ENCODE data around the gene CD247. TPM values are rescaled to one million over a fixed set of nuclear protein-coding genes. Genes with fewer than 3 reads are reported as not detected.

CD247 gene
- total and polyA plus RNA-seq, 2 donors from 2014 or later = 1.8 to 7.7 TPM

GRCh38 chr1:167541610-167542009 is 23.3 kb upstream of the CD247 start:
- DNase-seq (no peak), FAIRE-seq (no peak)
- intact Hi-C loops (cut with DNase I) = no loop called here
- no peaks in the 10 kb centered on the region for H3K9me3 ChIP-seq (ENCODE audit: control insufficient read depth in 2 of 3, insufficient read depth in 1 of 3, low read length in 3 of 3)
- no peak for TF ChIP-seq CTCF (IDR thresholded peaks at IDR 0.05; ENCODE audit: borderline replicate concordance, extremely low read depth, insufficient read depth)
- H3K27me3 ChIP-seq (ENCODE audit: control insufficient read depth, insufficient read depth, low read length) = no peaks in the 10 kb centered on the region
- no peak overlapping the region for H3K9ac ChIP-seq (ENCODE audit: low read length in 3 of 3)
- no peak overlapping the region for H3K27ac ChIP-seq (ENCODE audit: low read depth in 2 of 2, low read length in 2 of 2)
- H3K4me1 ChIP-seq (ENCODE audit: control insufficient read depth in 2 of 3, insufficient read depth in 2 of 3, low read depth in 1 of 3, low read length in 3 of 3) = no peaks in the 10 kb centered on the region
- peaks cover 3 to 17% (median 8%) of the 10 kb centered on the region in 3 donors for H3K36me3 ChIP-seq (ENCODE audit: control insufficient read depth in 2 of 3, insufficient read depth in 3 of 3, low read length in 3 of 3)
- H3K4me3 ChIP-seq (ENCODE audit: low read length in 3 of 3) = no peak overlapping the region

GRCh38 chr1:167541003-167541402 is 22.7 kb upstream of the CD247 start:
- Histone ChIP-seq H3K27me3 (ENCODE audit: control insufficient read depth, insufficient read depth, low read length) (no peaks in the 10 kb centered on the region), H3K36me3 (ENCODE audit: control insufficient read depth in 2 of 3, insufficient read depth in 3 of 3, low read length in 3 of 3) (peaks cover 2 to 17% (median 8%) of the 10 kb centered on the region in 3 donors), H3K4me3 (ENCODE audit: low read length in 3 of 3) (no peak overlapping the region), H3K27ac (ENCODE audit: low read depth in 2 of 2, low read length in 2 of 2) (no peak overlapping the region), H3K9ac (ENCODE audit: low read length in 3 of 3) (no peak overlapping the region), H3K9me3 (ENCODE audit: control insufficient read depth in 2 of 3, insufficient read depth in 1 of 3, low read length in 3 of 3) (no peaks in the 10 kb centered on the region), H3K4me1 (ENCODE audit: control insufficient read depth in 2 of 3, insufficient read depth in 2 of 3, low read depth in 1 of 3, low read length in 3 of 3) (no peaks in the 10 kb centered on the region)
- FAIRE-seq (no peak), DNase-seq (no peak)
- intact Hi-C loops (cut with DNase I) = no loop called here
- TF ChIP-seq CTCF (IDR thresholded peaks at IDR 0.05; ENCODE audit: borderline replicate concordance, extremely low read depth, insufficient read depth) = no peak

GRCh38 chr1:167538657-167539056 is 20.3 kb upstream of the CD247 start:
- Histone ChIP-seq H3K9ac (ENCODE audit: low read length in 3 of 3) (no peak overlapping the region), H3K4me1 (ENCODE audit: control insufficient read depth in 2 of 3, insufficient read depth in 2 of 3, low read depth in 1 of 3, low read length in 3 of 3) (no peaks in the 10 kb centered on the region), H3K9me3 (ENCODE audit: control insufficient read depth in 2 of 3, insufficient read depth in 1 of 3, low read length in 3 of 3) (no peaks in the 10 kb centered on the region), H3K27me3 (ENCODE audit: control insufficient read depth, insufficient read depth, low read length) (no peaks in the 10 kb centered on the region), H3K27ac (ENCODE audit: low read depth in 2 of 2, low read length in 2 of 2) (no peak overlapping the region), H3K36me3 (ENCODE audit: control insufficient read depth in 2 of 3, insufficient read depth in 3 of 3, low read length in 3 of 3) (peaks cover 0 to 11% (median 0%) of the 10 kb centered on the region in 3 donors), H3K4me3 (ENCODE audit: low read length in 3 of 3) (no peak overlapping the region)
- DNase-seq (peak in 1 of 5 donors; percentile 24), FAIRE-seq (no peak)
- intact Hi-C loops (cut with DNase I) = no loop called here
- no peak for TF ChIP-seq CTCF (IDR thresholded peaks at IDR 0.05; ENCODE audit: borderline replicate concordance, extremely low read depth, insufficient read depth)

- peak; percentile 79 for TF ChIP-seq CTCF (IDR thresholded peaks at IDR 0.05; ENCODE audit: borderline replicate concordance, extremely low read depth, insufficient read depth)
Measured at GRCh38 chr1:167533851-167534300, 15.5 kb upstream of the CD247 start.

More at GRCh38 chr1:167533851-167534300, 15.5 kb upstream of the CD247 start:
- intact Hi-C loops (cut with DNase I) = no loop called here
- DNase-seq = peak in 4 of 5 donors; percentile 79 to 91 (median 84)
- no peak for FAIRE-seq
- Histone ChIP-seq H3K27ac (ENCODE audit: low read depth in 2 of 2, low read length in 2 of 2) (peak overlapping the region in 1 of 2 donors; percentile 59), H3K4me3 (ENCODE audit: low read length in 3 of 3) (no peak overlapping the region), H3K9ac (ENCODE audit: low read length in 3 of 3) (peak overlapping the region in 1 of 3 donors; percentile 1), H3K4me1 (ENCODE audit: control insufficient read depth in 2 of 3, insufficient read depth in 2 of 3, low read depth in 1 of 3, low read length in 3 of 3) (peaks cover 0 to 3% (median 0%) of the 10 kb centered on the region in 3 donors), H3K36me3 (ENCODE audit: control insufficient read depth in 2 of 3, insufficient read depth in 3 of 3, low read length in 3 of 3) (no peaks in the 10 kb centered on the region), H3K9me3 (ENCODE audit: control insufficient read depth in 2 of 3, insufficient read depth in 1 of 3, low read length in 3 of 3) (no peaks in the 10 kb centered on the region), H3K27me3 (ENCODE audit: control insufficient read depth, insufficient read depth, low read length) (no peaks in the 10 kb centered on the region)
